DND-41 (cell line): Measurements from ENCODE around the gene PRPSAP1.

ENCODE experiments used
- EZH2 ChIP-seq: IDR thresholded peaks from 3 replicates; pipeline ENCODE4 v1.6.1; 2012; ENCODE audit warnings: borderline replicate concordance, low read depth, mild to moderate bottlenecking, moderate library complexity, low read length, inconsistent platforms; ENCODE audit not compliant: severe bottlenecking
- TF ChIP-seq, protein P1 (sequence below): IDR thresholded peaks from 2 replicates; pipeline ENCODE4 v1.5.1; 2012; ENCODE audit warnings: borderline replicate concordance, low read length, moderate library complexity, mild to moderate bottlenecking; ENCODE audit not compliant: poor library complexity, severe bottlenecking; ENCODE audit errors: extremely low read depth

- TF ChIP-seq, protein P1, sequence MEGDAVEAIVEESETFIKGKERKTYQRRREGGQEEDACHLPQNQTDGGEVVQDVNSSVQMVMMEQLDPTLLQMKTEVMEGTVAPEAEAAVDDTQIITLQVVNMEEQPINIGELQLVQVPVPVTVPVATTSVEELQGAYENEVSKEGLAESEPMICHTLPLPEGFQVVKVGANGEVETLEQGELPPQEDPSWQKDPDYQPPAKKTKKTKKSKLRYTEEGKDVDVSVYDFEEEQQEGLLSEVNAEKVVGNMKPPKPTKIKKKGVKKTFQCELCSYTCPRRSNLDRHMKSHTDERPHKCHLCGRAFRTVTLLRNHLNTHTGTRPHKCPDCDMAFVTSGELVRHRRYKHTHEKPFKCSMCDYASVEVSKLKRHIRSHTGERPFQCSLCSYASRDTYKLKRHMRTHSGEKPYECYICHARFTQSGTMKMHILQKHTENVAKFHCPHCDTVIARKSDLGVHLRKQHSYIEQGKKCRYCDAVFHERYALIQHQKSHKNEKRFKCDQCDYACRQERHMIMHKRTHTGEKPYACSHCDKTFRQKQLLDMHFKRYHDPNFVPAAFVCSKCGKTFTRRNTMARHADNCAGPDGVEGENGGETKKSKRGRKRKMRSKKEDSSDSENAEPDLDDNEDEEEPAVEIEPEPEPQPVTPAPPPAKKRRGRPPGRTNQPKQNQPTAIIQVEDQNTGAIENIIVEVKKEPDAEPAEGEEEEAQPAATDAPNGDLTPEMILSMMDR: no peak
- TF ChIP-seq EZH2: no peak
Observed at GRCh38 chr17:76378548-76379274, 25.0 kb upstream of the PRPSAP1 start.
